ENCODE results near the gene FNDC1. TPM values are rescaled to one million over a fixed set of nuclear protein-coding genes. Genes with fewer than 3 reads are reported as not detected.
"Not testable (repeated sequence)": the region's sequence is repeated elsewhere in the genome, so short reads cannot be mapped to it uniquely, and the experiment has no call there.

FNDC1 gene
- total and polyA plus RNA-seq, 9 donors, result 0.08 to 7.3 (median 1.1) TPM

DNA sequence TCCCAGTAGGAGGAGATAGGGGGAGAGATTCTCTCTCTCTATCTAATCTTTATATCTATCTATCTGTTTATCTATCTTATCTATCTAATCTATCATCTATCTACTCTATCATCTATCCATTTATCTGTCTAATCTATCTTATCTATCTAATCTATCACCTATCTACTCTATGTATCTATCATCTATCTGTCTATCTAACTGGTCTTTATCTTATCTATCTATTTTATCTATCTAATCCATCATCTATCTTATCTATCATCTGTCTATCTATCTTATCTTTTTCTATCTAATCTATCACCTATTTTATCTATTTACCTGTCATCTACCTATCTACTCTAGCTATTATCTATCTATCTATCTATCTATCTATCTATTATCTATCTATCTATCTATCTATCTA, 109.4 kb downstream of the FNDC1 start:
- Histone ChIP-seq H3K36me3 (no peaks in the 10 kb centered on the region), H3K9me3 (no peaks in the 10 kb centered on the region), H3K4me1 (ENCODE audit: insufficient read depth) (no peaks in the 10 kb centered on the region), H3K27ac (no peak overlapping the region), H3K4me3 (no peak overlapping the region), H3K27me3 (no peaks in the 10 kb centered on the region)
- DNase-seq, result no peak
- intact Hi-C loops (cut with DNase I), result no loop called here
- TF ChIP-seq CTCF (IDR thresholded peaks at IDR 0.05), result no peak

GRCh38 chr6:159279790-159280277, 110.6 kb downstream of the FNDC1 start:
- H3K4me3 ChIP-seq, result no peak overlapping the region
- WGBS, 3 donors, result 41 to 56% (median 45%) methylated on average over 10 of the region's 10 CpGs

GRCh38 chr6:159282421-159282820, 113.2 kb downstream of the FNDC1 start:
- Histone ChIP-seq H3K27me3 (no peaks in the 10 kb centered on the region), H3K36me3 (no peaks in the 10 kb centered on the region)

More at GRCh38 chr6:159279790-159280277, 110.6 kb downstream of the FNDC1 start:
- H3K9me3 ChIP-seq, result no peaks in the 10 kb centered on the region
- no peaks in the 10 kb centered on the region for H3K4me1 ChIP-seq (ENCODE audit: insufficient read depth)
- no peaks in the 10 kb centered on the region for H3K27me3 ChIP-seq
- TF ChIP-seq EP300 (IDR thresholded peaks at IDR 0.05), result no peak
- TF ChIP-seq CTCF (IDR thresholded peaks at IDR 0.05), result no peak
- TF ChIP-seq POLR2A (IDR thresholded peaks at IDR 0.05), result no peak
- no peaks in the 10 kb centered on the region for H3K36me3 ChIP-seq
- intact Hi-C loops (cut with DNase I), result no loop called here
- DNase-seq, result no peak
- H3K27ac ChIP-seq, result no peak overlapping the region

DNA sequence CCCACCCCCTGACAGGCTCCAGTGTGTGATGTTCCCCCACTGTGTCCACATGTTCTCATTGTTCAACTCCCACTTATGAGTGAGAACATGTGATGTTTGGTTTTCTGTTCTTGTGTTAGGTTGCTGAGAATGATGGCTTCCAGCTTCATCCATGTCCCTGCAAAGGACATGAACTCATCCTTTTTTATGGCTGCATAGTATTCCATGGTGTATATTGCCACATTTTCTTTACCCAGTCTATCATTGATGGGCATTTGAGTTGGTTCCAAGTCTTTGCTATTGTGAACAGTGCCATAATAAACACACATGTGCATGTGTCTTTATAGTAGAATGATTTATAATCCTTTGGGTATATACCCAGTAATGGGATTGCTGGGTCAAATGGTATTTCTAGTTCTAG, 115.5 kb downstream of the FNDC1 start:
- H3K4me3 ChIP-seq; H3K9me3 ChIP-seq; DNase-seq; H3K36me3 ChIP-seq; intact Hi-C loops (cut with DNase I); H3K27me3 ChIP-seq; H3K27ac ChIP-seq; H3K4me1 ChIP-seq (ENCODE audit: insufficient read depth): not testable (repeated sequence)

More at GRCh38 chr6:159282421-159282820, 113.2 kb downstream of the FNDC1 start:
- TF ChIP-seq CTCF (IDR thresholded peaks at IDR 0.05) (no peak), EP300 (IDR thresholded peaks at IDR 0.05) (no peak), POLR2A (IDR thresholded peaks at IDR 0.05) (no peak)
- Histone ChIP-seq H3K9me3 (no peaks in the 10 kb centered on the region), H3K4me3 (no peak overlapping the region), H3K4me1 (ENCODE audit: insufficient read depth) (no peaks in the 10 kb centered on the region), H3K27ac (no peak overlapping the region)
- no peak for DNase-seq
- intact Hi-C loops (cut with DNase I), result no loop called here
- 17 to 48% (median 17%) methylated on average over 5 of the region's 5 CpGs for WGBS, 3 donors

DNA sequence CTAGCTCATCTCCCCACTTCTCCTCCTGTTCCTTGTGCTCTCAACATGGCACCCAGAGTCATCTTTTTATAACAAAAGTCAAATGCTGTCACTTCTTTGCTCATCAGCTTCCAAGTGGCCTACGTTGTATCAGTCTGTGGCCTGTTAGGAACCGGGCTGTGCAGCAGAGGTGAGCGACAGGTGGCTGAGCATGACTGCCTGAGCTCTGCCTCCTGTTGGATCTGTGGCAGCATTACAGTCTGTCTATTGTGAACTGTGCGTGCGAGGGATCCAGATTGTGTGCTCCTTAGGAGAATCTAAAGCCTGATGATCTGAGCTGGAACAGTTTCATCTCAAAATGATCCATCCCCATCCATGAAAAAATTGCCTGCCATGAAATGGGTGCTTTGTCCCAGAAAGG, 129.6 kb downstream of the FNDC1 start:
- WGBS, 3 donors, result 96% methylated on average over 5 of the region's 5 CpGs

More for the DNA sequence above, 129.6 kb downstream of the FNDC1 start:
- Histone ChIP-seq H3K4me1 (ENCODE audit: insufficient read depth) (no peaks in the 10 kb centered on the region), H3K9me3 (no peaks in the 10 kb centered on the region), H3K27me3 (no peaks in the 10 kb centered on the region), H3K4me3 (no peak overlapping the region), H3K27ac (no peak overlapping the region), H3K36me3 (no peaks in the 10 kb centered on the region)
- intact Hi-C loops (cut with DNase I), result no loop called here
- no peak for TF ChIP-seq POLR2A (IDR thresholded peaks at IDR 0.05)
- no peak for TF ChIP-seq CTCF (IDR thresholded peaks at IDR 0.05)
- no peak for TF ChIP-seq EP300 (IDR thresholded peaks at IDR 0.05)
- DNase-seq, result no peak

Data from ovary (tissue), 9 donors.